ENCODE measurements around the gene TTC3.

TTC3 gene

DNA sequence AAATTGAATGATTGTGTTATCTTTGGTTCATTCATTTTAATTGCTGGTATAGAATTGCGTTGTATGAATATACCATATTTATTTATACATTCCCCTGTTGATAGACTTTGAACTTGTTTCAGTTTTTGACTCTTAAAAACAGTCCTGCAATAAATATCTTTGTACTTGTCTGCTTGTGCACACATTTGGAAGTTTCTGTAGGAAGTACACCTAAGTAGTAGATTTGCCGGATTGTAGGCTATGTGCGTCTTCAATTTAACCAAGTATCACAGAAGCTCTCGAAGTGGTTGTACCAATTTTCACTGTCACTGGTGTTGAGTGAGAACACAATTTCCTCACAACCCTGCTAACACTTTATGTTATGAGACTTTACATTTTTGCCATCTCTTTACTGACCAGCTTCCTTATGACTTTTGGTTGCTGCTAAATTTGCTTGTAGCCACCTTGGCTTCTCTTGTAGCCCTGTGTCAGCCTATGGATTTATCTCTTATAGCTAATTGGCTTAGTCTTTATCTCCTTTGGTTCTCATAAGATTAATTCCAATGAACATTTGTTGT is 2.2 kb downstream of the TTC3 start:
- DNase-seq (ENCODE audit: low read depth in 1 of 2, low spot score in 1 of 2): no peak
- Histone ChIP-seq H3K4me3 (replicated peaks; ENCODE audit: insufficient read depth, low read length) (no peak overlapping the region), H3K27me3 (ENCODE audit: insufficient read depth, poor library complexity, severe bottlenecking) (no peaks in the 10 kb centered on the region), H3K27ac (replicated peaks) (no peak overlapping the region)
- TF ChIP-seq POLR2AphosphoS5 (IDR thresholded peaks at IDR 0.05; ENCODE audit: low read depth) (no peak), SPI1 (IDR thresholded peaks at IDR 0.05; ENCODE audit: borderline replicate concordance, low read depth) (no peak)

GRCh38 chr21:37076087-37076850 is 3.2 kb downstream of the TTC3 start:
- no peaks in the 10 kb centered on the region for H3K27me3 ChIP-seq (ENCODE audit: insufficient read depth, poor library complexity, severe bottlenecking)
- no peak overlapping the region for H3K27ac ChIP-seq (replicated peaks)
- TF ChIP-seq POLR2AphosphoS5 (IDR thresholded peaks at IDR 0.05; ENCODE audit: low read depth) (no peak), GABPA (IDR thresholded peaks at IDR 0.05; ENCODE audit: low read depth) (no peak), SPI1 (IDR thresholded peaks at IDR 0.05; ENCODE audit: borderline replicate concordance, low read depth) (no peak)
- TF ChIP-seq, protein P1, sequence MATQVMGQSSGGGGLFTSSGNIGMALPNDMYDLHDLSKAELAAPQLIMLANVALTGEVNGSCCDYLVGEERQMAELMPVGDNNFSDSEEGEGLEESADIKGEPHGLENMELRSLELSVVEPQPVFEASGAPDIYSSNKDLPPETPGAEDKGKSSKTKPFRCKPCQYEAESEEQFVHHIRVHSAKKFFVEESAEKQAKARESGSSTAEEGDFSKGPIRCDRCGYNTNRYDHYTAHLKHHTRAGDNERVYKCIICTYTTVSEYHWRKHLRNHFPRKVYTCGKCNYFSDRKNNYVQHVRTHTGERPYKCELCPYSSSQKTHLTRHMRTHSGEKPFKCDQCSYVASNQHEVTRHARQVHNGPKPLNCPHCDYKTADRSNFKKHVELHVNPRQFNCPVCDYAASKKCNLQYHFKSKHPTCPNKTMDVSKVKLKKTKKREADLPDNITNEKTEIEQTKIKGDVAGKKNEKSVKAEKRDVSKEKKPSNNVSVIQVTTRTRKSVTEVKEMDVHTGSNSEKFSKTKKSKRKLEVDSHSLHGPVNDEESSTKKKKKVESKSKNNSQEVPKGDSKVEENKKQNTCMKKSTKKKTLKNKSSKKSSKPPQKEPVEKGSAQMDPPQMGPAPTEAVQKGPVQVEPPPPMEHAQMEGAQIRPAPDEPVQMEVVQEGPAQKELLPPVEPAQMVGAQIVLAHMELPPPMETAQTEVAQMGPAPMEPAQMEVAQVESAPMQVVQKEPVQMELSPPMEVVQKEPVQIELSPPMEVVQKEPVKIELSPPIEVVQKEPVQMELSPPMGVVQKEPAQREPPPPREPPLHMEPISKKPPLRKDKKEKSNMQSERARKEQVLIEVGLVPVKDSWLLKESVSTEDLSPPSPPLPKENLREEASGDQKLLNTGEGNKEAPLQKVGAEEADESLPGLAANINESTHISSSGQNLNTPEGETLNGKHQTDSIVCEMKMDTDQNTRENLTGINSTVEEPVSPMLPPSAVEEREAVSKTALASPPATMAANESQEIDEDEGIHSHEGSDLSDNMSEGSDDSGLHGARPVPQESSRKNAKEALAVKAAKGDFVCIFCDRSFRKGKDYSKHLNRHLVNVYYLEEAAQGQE (IDR thresholded peaks at IDR 0.05; ENCODE audit: insufficient replicate concordance, low read depth): no peak
- TF ChIP-seq, protein P2, sequence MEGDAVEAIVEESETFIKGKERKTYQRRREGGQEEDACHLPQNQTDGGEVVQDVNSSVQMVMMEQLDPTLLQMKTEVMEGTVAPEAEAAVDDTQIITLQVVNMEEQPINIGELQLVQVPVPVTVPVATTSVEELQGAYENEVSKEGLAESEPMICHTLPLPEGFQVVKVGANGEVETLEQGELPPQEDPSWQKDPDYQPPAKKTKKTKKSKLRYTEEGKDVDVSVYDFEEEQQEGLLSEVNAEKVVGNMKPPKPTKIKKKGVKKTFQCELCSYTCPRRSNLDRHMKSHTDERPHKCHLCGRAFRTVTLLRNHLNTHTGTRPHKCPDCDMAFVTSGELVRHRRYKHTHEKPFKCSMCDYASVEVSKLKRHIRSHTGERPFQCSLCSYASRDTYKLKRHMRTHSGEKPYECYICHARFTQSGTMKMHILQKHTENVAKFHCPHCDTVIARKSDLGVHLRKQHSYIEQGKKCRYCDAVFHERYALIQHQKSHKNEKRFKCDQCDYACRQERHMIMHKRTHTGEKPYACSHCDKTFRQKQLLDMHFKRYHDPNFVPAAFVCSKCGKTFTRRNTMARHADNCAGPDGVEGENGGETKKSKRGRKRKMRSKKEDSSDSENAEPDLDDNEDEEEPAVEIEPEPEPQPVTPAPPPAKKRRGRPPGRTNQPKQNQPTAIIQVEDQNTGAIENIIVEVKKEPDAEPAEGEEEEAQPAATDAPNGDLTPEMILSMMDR (IDR thresholded peaks at IDR 0.05; ENCODE audit: insufficient read depth, low read length): no peak
- H3K4me3 ChIP-seq (replicated peaks; ENCODE audit: insufficient read depth, low read length): no peak overlapping the region
- no peak for DNase-seq (ENCODE audit: low read depth in 1 of 2, low spot score in 1 of 2)

- H3K27ac ChIP-seq (replicated peaks): no peak overlapping the region
- no peak for DNase-seq (ENCODE audit: low read depth in 1 of 2, low spot score in 1 of 2)
- no peak overlapping the region for H3K4me3 ChIP-seq (replicated peaks; ENCODE audit: insufficient read depth, low read length)
- TF ChIP-seq, protein P1 (IDR thresholded peaks at IDR 0.05; ENCODE audit: insufficient replicate concordance, low read depth): no peak
- TF ChIP-seq GABPA (IDR thresholded peaks at IDR 0.05; ENCODE audit: low read depth) (no peak), POLR2AphosphoS5 (IDR thresholded peaks at IDR 0.05; ENCODE audit: low read depth) (no peak), SPI1 (IDR thresholded peaks at IDR 0.05; ENCODE audit: borderline replicate concordance, low read depth) (no peak)
- TF ChIP-seq, protein P2 (IDR thresholded peaks at IDR 0.05; ENCODE audit: insufficient read depth, low read length): no peak
- H3K27me3 ChIP-seq (ENCODE audit: insufficient read depth, poor library complexity, severe bottlenecking): no peaks in the 10 kb centered on the region
These were observed 4.3 kb downstream of the TTC3 start for GRCh38 chr21:37077403-37077802.

- no peak for TF ChIP-seq GABPA (IDR thresholded peaks at IDR 0.05; ENCODE audit: low read depth)
- TF ChIP-seq POLR2AphosphoS5 (IDR thresholded peaks at IDR 0.05; ENCODE audit: low read depth): no peak
- TF ChIP-seq, protein P1 (IDR thresholded peaks at IDR 0.05; ENCODE audit: insufficient replicate concordance, low read depth): no peak
- TF ChIP-seq, protein P2 (IDR thresholded peaks at IDR 0.05; ENCODE audit: insufficient read depth, low read length): no peak
- no peak for TF ChIP-seq SPI1 (IDR thresholded peaks at IDR 0.05; ENCODE audit: borderline replicate concordance, low read depth)
- DNase-seq (ENCODE audit: low read depth in 1 of 2, low spot score in 1 of 2): no peak
- H3K4me3 ChIP-seq (replicated peaks; ENCODE audit: insufficient read depth, low read length): no peak overlapping the region
- H3K27ac ChIP-seq (replicated peaks): no peak overlapping the region
- no peaks in the 10 kb centered on the region for H3K27me3 ChIP-seq (ENCODE audit: insufficient read depth, poor library complexity, severe bottlenecking)
These were observed 6.3 kb downstream of the TTC3 start for GRCh38 chr21:37079211-37079824.

All from HL-60 (cell line).